ENCODE results near the gene PLXNA2.

- no peak for TF ChIP-seq CTCF (IDR thresholded peaks at IDR 0.05)
- TF ChIP-seq POLR2A (IDR thresholded peaks at IDR 0.05): no peak
Measured at GRCh38 chr1:208107425-208108212, 136.6 kb downstream of the PLXNA2 start.

Measured in vagina (tissue), 2 donors.